GM19467 (cell line): ENCODE data around the gene TNNT3.

Source experiments
- ATAC-seq: cut with Tn5 transposase; IDR thresholded peaks from one replicate; pipeline ENCODE4 v1.9.1; 2021; ENCODE audit warnings: mild to moderate bottlenecking, moderate library complexity; ENCODE audit not compliant: unreplicated experiment

Gene TNNT3

DNA sequence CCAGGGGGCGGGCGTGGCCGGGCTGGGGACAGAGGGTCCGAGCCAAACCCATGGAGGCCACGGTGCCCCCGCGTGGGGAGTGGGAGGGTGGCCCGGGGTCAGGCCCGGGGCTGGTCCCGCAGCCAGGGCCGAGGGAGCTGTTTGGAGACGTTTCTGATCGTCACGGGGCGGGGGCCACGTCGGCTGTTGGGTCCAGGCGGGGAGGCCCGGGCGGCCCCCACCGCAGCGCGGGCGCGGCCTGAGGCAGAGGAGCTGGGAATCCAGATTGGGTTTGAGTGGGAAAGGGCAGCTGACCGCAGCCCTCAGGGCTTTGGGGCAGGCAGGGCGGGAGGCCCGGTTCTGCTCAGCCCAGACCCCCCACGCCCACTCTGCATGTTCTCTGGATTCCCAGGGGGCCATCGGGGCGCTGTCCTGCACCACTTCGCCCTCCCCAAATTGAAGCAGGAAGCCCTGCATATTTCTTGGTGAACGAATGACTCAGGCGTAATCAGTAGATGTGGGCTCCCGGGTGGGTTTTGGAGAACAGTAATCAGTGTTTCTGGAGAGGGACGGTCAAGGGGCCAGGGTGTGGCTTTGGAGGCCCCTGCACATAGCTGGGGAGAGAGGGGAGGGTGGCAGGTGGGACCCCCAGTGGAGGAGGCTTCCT lies 28.2 kb downstream of the TNNT3 start:
- ATAC-seq: no peak

DNA sequence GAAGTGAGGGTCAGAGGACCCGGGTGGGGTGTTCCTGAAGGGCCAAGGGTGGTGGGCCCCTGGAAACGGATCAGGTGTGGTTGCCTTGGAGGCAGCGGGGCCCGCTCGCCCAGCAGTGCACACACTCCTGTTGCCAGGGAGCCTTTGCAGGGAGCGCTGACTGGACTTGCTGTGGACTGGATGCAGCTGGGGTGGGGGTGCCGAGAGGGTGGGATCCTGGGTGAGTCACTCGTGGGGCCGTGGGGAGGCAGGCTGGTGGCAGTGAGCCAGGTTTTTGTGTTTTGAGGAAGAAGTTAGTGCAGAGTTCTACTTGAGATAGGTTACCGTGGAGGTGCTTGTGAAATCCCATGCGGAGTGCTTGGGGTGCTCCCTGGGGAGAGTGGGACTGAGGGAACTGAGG lies 28.9 kb downstream of the TNNT3 start:
- no peak for ATAC-seq

DNA sequence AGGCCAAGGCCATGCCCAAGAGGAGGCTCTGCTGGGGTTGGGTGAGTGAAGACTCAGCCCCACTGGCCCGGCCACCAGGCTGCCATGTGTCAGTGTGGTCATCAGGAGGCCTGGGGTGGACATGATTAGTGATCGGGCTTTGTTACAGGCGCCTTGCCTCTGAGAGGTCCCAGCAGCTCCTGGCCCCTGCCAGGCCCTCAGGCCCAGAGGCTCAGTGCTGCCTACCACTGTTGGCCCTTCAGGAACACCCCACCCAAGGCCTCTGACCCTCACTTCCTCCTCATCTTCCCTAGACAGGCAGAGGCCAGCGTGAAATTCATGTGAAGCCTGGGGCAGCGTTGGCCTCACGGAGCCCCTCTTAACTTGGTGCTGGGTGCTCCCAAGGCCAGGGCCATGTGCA lies 29.8 kb downstream of the TNNT3 start:
- ATAC-seq: no peak

DNA sequence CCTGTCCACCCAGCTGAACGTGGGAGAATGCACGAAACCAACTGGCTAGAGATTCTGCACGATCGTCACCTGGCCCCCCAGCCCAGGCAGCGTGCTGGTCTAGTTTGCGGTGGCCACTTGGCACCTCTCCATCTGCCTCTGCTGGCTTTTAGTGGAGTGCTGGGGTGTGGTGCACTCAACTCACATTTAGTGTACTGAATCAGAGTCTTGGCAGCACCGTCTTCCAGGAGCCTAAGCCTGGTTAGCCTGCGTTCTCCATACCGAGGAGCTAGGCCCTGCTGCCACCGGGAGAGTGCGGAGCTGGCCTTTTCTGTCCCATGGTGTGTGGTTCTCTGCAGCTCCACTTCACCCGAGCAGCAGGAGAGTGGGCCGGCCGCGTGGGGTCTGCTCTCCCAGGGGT lies 30.4 kb downstream of the TNNT3 start:
- ATAC-seq: no peak

DNA sequence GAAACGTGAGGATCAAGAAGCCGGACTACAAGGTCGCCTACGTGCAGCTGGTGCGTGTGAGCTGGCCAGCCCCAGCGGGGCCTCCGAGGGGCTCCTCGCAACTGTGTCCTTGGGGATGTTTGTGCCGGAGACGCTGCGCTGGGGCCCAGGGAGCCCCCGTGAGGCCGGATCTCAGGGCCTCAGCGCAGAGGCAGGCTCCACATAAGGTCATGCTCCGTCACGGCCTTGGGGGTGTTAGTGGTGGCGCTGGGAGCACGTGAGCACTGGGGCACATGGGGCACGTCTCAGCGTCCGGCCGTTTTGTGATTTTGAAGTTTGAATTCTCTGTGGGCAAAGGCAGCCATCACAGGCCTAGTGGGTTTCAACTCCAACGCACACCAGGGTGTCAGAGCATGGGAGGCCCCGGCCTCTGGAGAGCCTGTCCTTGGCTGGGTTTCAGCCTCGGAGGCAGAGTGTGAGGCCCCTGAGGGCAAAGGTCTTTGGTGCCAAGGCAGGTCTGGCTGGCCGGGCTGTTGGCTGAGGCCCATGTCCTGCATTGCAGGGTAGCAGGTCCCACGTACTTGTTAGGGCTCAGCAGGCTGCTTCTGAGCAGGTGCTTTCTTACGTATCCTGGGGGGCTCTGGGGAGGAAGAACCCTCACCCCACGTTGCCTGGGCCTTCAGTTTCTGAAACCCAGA lies 33.4 kb downstream of the TNNT3 start:
- no peak for ATAC-seq

DNA sequence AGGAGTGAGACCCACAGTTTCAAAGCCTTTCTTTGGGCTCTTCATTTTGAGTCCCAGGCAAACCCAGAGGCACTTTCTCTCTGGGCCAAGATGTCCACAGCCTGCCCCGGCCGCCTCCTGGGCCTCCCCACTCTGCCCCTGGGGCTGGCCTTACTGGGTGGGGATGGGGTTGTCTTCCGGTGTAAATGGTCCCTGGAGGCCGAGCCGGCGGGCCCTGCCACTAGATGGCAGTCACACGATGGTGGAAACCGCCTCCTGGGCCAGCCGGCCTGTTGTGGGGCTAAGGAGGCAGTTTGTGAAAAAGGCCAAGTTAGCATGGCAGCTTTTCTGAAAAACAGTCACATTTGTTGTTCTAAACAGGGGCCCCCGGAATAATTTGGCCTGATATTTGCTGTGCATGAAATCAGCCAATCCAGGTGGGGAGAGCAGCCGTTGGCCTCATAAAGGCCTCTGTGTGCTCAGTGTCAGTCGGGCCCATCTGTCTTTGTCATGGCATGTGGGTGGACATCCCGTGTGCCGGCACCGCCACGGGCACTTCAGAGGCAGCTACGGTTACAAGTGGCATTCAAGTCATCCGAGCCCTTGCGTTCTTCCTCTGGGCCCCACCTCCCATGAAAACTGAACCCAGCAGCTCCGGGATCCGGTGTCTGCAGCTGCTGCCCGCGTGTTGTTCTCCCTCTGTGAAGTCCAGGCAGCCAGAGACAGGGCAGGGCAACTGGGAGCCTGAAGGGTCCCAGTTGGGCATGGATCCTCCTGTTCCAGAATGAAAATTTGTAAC lies 34.2 kb downstream of the TNNT3 start:
- ATAC-seq: no peak

DNA sequence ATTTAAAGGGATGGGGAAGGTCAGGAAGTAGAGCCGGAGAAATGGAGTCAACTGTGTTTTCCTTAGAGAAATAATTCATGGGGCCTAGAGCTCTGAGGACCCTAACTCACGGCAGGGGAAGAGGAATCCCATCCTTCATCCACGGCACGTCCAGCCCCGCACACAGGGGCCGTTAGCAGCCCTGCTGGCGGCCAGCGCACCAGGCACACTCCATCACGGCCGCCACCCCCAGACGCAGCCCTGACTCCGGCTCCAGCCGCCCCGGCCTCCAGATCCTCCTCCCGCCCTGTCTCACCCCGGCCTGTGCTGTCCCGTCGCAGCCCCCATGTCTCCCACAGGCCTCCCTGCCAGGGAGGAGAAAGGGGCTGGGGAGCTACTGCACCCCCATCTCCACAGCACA lies 38.9 kb downstream of the TNNT3 start:
- no peak for ATAC-seq

DNA sequence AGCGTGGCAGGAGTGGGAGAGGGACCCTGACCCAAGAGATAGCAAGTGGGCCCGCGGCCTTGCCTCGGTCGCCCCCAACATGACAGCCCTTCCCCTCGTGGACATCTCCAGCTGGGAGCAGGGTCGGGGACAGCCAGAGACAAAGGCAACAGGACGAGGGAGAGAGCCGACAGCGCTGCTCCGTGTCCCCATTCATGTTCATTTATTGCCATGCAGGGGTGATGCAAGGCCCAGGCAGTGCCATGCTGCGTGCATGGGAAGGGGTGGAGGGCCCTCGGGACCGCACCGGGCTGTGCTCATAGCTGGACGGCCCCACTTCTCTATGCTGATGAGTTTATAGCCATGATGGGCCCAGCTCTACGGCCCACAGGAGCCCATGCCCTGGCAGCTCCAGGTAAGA lies 40.3 kb downstream of the TNNT3 start:
- ATAC-seq: no peak

DNA sequence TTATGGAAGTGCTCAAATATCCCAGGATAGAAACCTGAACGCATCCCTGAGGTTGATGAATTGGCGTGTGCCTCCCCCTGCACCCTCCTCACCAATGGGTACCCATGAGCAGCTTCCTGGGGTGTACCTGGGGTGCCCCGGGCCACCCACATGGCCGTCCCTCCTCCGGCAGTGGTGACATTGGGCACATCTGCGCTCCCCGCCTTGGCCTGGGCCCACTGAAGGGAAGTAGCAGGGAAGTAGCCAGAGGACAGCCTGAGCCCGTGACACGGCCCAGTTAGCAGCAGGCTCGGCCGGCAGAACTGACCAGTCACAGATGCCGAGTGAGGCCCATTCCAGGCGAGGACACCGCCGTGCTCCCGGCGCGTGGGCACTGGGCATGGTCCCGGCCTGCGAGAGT lies 44.4 kb downstream of the TNNT3 start:
- no peak for ATAC-seq

DNA sequence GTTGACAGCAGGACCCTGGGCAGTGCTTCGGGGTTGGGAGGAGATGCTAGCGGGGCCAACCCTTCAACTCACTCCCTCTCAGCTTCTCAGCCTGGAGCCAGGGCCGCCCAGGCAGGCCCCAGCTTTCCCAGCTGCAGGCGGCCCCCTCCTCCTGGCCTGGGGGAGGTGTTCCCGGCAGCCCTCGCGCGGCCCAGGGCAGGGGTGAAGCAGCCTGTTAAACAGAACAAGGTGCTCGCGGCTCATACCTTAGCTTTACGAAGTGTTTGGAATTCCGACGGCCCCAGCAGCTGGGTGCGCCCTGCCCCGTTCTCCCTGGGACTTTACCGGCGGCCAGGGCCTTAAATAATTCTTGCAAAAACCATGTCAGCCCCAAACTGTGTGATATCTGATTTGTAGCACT lies 44.8 kb downstream of the TNNT3 start:
- no peak for ATAC-seq

DNA sequence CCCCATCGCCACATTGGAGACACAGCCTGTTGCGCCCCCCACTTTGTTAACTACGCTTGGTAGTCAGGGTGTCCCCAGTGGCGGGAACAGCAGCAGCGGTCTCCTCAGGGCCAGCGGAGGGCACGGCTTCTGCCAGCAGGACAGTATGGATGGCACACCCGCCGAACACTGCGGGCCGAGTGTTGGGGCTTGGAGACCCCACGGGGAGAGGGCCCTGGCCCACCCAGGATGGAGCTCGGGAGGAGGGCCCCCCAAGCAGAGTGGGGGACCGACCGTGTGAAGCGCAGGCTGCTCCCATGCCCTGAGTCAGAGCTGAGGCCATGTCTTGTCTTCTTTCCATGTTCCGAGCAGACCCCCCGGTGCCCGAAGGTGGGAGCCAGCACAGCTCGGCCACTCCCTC lies 45.5 kb downstream of the TNNT3 start:
- ATAC-seq: no peak

DNA sequence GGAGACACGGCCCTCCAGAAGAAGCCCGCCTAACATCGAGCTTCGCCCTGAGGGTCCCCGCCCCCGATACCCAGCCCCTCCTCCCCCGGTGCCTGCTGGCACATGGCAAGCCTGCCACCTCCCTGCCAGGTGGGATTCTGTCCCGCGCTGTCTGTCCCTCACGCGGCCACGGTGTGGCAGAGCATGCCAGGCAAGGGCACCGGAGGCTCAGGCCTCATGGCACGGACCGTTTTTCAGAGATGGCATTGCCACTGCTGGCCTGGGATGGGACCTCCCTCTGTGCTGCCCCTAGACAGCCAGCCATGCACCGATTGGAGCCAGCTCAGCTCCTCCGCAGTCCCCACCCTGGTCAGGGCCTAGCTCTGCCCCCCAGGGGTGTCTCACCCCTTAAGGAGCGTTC lies 47.0 kb downstream of the TNNT3 start:
- ATAC-seq: no peak

DNA sequence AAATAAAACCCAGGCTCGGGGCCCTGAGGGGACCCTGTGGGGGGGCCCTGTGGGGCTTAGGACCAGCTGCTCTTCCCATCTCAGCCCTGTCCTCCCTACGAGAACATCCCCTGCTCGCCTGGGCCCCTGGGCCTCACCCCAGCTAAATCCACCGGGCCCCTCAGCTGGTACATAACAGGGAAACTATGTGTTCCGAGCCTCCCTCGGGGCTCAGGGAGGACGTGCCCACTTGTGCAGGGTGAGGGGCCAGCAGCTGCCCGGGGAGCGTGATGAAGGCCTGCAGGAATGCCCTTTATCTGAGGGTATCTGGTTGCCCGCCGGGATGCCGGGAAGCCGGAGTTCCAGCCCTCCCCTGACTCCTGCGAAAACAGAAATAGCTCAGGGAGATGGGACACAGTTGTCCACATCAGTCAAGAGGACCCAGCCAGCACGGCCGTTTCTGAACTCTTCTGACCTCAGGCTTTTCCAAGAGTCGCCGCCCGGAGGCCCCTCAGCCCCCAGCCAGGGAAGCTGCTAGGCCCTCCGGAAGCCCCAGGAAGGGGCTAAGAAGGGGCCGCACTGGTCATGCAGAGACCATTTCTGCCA lies 48.2 kb downstream of the TNNT3 start:
- no peak for ATAC-seq

DNA sequence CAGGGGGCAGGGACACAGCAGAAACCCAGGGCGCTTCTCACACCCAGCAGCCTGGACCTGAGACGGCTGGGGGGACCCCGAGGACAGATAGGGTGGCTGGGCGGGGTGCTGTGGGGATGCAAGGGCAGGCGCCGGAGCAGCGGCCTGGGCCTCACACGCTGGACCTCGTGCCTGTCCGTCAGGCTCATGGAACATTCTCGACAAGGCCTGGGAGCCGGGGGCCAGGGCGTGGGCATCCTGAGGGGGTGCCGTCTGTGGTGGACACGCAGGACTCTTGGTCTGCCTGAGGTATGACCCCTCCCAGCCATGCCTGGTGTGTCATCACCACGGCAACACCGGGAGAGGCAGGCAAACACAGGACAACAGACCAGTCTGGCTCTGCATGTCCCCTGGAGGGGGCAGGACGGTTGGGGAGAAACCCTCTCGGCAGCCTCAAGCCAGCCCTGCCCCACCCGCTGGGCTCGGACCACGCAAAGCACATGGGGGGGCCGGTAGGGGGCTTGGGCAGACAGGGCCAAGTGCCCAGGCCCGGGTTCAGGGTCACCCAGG lies 49.0 kb downstream of the TNNT3 start:
- ATAC-seq: no peak

DNA sequence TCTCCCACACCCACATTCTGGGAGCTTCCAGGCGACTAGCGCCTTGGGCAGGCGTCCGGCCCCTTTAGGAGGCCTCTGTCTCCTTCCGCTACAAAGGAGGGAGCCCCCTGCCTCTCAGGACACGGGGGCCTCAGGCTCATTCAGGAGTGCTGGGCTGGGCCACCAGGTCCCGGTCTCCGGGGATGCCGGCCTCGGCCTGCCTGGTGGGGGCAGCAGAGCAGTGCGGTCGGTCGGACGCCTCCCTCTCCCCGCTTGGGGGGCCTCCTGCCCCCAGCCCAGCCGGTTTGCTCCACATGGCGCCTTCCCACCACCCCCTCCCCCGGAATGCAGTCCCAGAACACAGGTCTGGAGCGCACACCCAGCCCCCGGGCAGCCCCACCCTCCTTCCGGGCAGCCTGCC lies 49.5 kb downstream of the TNNT3 start:
- no peak for ATAC-seq

DNA sequence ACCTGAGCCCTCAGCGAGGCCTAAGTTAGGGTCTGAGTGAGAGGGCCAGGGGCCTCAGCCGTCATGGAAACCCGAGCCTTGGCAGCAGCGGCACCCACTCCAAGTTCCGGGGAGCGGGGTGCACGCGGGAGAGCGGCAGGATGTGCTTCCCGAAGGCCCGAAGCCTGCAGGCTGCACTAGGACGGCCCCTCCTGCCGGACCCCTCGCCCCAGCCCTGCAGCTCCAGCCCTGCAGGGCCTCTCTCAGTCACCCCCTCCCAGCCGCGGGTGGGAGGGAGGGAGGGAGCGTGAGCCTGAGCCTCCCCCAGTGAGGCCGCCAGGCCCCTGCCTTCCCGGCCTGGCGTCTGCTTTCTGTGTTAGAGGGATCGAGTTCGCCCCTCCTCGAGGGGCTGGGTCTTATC lies 50.3 kb downstream of the TNNT3 start:
- no peak for ATAC-seq

DNA sequence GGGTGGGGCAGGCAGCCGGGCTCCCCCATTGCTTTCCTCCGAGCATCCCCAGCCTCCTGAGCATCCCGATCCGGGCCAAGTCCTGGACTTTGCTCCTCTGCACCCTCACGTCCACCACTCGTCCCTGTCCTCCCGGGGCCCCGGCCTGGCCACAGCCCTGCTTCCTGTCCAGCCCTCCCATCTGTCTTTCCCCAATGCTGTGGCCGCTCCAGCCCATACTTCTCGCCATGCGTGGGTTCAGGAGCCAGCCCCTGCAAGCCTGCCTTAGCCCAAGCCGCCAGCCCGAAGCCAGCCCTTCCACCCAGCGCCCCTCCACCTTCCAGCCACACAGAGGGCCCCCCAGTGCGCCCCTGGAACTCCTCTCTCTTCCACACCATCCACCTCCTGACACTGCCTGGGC lies 51.5 kb downstream of the TNNT3 start:
- ATAC-seq: no peak

DNA sequence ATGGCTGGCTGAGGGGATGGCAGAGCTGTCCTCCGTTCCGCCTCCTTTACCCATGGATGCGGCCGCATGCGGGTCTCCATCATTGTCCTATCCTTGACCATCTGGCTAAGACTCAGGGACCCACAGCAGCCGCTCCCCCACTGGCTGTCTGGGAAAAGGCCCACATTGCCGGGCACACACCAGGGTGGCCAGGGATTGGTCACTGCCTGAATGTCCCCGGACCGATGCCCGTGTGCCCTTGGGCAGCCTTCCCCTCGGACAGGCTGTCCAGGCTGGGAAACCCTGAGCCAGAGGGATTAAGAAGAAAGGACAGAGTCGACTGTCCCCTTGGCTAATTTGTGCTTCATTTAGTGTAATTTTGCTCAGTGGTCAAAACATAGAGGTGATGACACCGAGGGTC lies 55.7 kb downstream of the TNNT3 start:
- no peak for ATAC-seq

DNA sequence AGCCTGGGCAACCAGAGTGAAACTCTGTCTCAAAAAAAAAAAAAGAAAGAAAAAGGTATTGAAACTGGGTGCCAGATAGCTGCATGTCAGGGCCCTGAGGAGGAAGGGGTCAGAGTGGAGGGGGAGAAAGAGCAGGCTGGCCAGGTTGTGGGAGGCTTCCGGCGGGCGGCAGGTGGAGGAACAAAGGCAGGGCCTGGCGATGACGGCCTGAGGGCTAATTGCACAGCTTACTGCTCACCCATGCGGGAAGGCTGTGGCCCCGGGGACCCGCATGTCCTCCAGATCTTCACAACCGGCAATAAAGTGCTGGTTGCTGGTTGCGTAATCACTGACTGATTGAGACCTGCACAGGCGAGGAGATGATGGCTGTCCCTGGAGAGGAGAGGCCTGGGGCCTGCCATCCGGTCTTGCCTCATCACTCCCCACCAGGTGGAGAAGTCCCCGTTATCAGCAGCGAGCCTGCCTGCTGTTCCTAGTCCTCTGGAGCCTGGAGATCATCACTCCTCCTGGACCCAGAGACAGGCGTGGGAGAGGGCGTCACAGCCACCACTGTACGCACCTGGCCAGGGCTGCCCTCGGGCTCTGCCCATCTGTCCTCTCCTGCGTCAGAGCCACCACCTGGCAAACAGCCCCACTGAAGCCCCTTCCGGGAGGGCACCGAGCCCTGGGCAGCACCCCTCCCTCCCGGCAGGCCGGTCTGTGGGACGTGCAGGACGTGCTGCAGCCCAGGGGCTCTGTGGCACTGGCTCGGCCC lies 59.4 kb downstream of the TNNT3 start:
- ATAC-seq: no peak

DNA sequence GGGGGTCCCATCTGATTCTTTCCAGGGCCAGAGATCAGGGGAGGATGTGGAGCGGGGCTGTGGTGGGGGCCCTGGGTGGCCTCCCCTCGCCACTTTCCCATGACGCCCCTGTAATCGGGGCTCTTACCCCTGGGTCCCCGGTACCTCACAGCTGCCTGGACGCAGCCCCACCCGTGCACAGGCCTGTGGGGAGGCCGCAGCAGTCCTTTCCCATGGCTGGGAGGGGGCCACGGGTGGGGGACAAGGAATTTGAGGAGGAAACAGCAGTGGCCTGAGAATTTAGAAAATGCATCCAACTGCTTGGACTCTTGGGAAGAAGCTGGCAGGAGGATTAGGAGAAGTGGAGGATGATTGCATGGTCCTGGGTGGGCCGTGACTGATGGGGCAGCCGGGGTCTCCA lies 60.1 kb downstream of the TNNT3 start:
- no peak for ATAC-seq
